Karpas-422 (cell line): ENCODE results near the gene OR2H1. TPM values are rescaled to one million over a fixed set of nuclear protein-coding genes. Genes with fewer than 3 reads are reported as not detected.

ENCODE experiments used
- DNase-seq: peaks from one replicate; pipeline ENCODE4 v3.0.0-alpha.2; 2015
- H2AFZ ChIP-seq: fragments of 200-600 bp; sonication (generic); 2 replicates; pipeline ENCODE4 v1.6.1; 2014; ENCODE audit warnings: antibody characterized with exemption, low read length, mixed read lengths
- H3K27ac ChIP-seq: fragments of 200-600 bp; sonication (generic); 2 replicates; pipeline ENCODE4 v1.5.1; 2014; ENCODE audit warnings: mild to moderate bottlenecking, low read length, moderate library complexity
- H3K27me3 ChIP-seq: fragments of 200-600 bp; sonication (generic); 2 replicates; pipeline ENCODE4 v1.6.1; 2014; ENCODE audit warnings: low read length, mixed read lengths
- H3K36me3 ChIP-seq: fragments of 200-600 bp; sonication (generic); 2 replicates; pipeline ENCODE4 v1.6.1; 2014; ENCODE audit warnings: low read length, mixed read lengths; ENCODE audit not compliant: insufficient read depth
- H3K4me1 ChIP-seq: fragments of 200-600 bp; sonication (generic); 2 replicates; pipeline ENCODE4 v1.6.1; 2014; ENCODE audit warnings: mild to moderate bottlenecking, low read length, mixed read lengths
- H3K4me2 ChIP-seq: fragments of 200-600 bp; sonication (generic); 2 replicates; pipeline ENCODE4 v1.6.1; 2014; ENCODE audit warnings: low read length, low read depth, mild to moderate bottlenecking; ENCODE audit not compliant: poor library complexity, severe bottlenecking
- H3K4me3 ChIP-seq: fragments of 200-600 bp; sonication (generic); 2 replicates; pipeline ENCODE4 v1.5.1; 2014; ENCODE audit warnings: mild to moderate bottlenecking, antibody characterized with exemption, low read length, mixed read lengths
- H3K79me2 ChIP-seq: fragments of 200-600 bp; sonication (generic); 2 replicates; pipeline ENCODE4 v1.6.1; 2014; ENCODE audit warnings: mild to moderate bottlenecking, low read length, mixed read lengths
- H3K9ac ChIP-seq: fragments of 200-600 bp; sonication (generic); 2 replicates; pipeline ENCODE4 v1.6.0; 2014; ENCODE audit warnings: low read length
- H3K9me2 ChIP-seq: fragments of 200-600 bp; sonication (generic), shearing (Covaris generic); replicated peaks from 2 replicates; pipeline ENCODE4 v1.6.0; 2014; ENCODE audit warnings: mild to moderate bottlenecking, low read length, moderate library complexity; ENCODE audit not compliant: insufficient read depth
- H3K9me3 ChIP-seq: fragments of 300-700, 200-600 bp; sonication (generic); 2 replicates; pipeline ENCODE4 v1.6.1; 2014; ENCODE audit warnings: low read length, mixed read lengths
- H4K20me1 ChIP-seq: fragments of 200-600 bp; sonication (generic); 2 replicates; pipeline ENCODE4 v1.6.1; 2014; ENCODE audit warnings: mild to moderate bottlenecking, antibody characterized with exemption, low read length, low read depth; ENCODE audit not compliant: insufficient read depth
- total RNA-seq: library from RNA; depleted of rRNA; stranded (reverse); fragments of >200 nt; shearing (Covaris generic); gene quantifications from 2 replicates; pipeline ENCODE4 v1.2.3, GENCODE V29; 2014; ENCODE audit warnings: low replicate concordance

Gene OR2H1
- total RNA-seq, 1 experiment from 2014 or later = not detected

DNA sequence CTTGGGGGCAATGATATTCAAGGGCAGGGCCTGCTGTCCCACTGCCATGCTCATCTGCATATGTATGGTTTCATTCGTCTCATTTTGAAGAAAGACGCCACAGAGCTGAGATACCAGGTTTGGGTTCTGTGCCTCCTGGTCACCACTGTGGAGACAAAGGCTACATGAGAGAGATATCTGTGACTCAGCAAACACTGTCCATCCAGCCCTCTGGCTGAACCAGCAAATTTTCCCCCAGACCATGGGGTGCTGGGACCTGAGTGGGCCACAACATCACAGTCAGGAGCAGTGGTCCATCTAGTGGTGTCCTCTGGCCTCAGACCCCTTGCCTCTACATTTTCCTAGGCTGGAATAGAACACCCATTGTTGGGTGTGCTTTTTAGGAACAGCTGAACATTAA is 30.7 kb downstream of the OR2H1 start, which contains the start of gene MAS1L:
Gene MAS1L, minus strand, starts transcription at position 297 of the 400 bp plus-strand sequence. Its CDS starts 54 bp downstream, at position 243.
- Histone ChIP-seq H3K27me3 (no peaks in the 10 kb centered on the region), H2AFZ (no peak within 1 kb of the TSS), H3K27ac (no peak within 1 kb of the TSS), H4K20me1 (no peaks in the 10 kb centered on the region), H3K9ac (no peak within 1 kb of the TSS), H3K4me3 (no peak within 1 kb of the TSS), H3K9me2 (no peaks in the 10 kb centered on the region), H3K9me3 (no peaks in the 10 kb centered on the region), H3K4me1 (0 out of 2 replicates have a peak, but pooled peaks cover 5% of the 10 kb centered on the region), H3K79me2 (no peaks in the 10 kb centered on the region), H3K36me3 (no peaks in the 10 kb centered on the region), H3K4me2 (no peak within 1 kb of the TSS)
- no peak for DNase-seq

DNA sequence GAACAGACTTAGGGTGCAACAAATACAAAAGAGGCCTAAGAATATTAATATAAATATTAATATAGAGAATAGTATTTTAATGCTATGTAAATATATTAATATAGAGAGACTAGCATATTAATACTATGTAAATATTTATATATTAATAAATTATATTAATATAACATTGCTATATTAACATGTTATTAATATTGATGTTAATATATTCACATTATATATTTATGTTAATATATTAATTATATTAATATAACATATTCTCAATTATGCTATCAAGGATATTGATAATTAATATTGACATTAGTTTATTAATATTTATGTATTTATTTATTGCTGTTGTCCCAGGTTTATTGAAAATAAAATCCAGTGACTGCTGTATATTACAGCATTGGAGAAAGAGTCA is 31.9 kb downstream of the OR2H1 start:
- H4K20me1 ChIP-seq = no peaks in the 10 kb centered on the region

DNA sequence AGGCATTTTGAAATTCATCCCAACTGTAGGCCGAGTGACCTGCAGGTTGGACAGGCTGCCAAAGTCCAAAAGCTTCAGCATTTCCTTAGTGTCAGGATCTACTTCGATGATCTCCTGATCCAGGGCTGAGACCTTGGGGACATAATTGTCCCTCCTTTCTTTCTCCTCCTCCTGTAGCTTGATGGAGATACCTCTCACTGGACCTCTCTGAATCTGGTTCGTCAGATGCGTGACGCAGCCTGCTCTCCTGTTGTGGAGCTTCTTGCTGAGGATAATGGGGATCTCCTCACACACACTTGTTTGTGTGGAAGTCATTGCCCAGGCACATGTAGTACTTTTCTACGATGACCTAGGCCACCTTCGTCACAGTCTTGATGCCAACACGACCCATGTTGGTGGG is 32.3 kb downstream of the OR2H1 start:
- H3K9ac ChIP-seq = no peak overlapping the region
- H3K4me3 ChIP-seq = no peak overlapping the region
- H3K79me2 ChIP-seq = no peaks in the 10 kb centered on the region
- H3K9me2 ChIP-seq = no peaks in the 10 kb centered on the region
- H3K9me3 ChIP-seq = no peaks in the 10 kb centered on the region
- H2AFZ ChIP-seq = no peak overlapping the region
- no peaks in the 10 kb centered on the region for H3K36me3 ChIP-seq
- H3K4me1 ChIP-seq = 0 out of 2 replicates have a peak, but pooled peaks cover 5% of the 10 kb centered on the region
- H3K4me2 ChIP-seq = no peak overlapping the region
- DNase-seq = no peak
- no peaks in the 10 kb centered on the region for H3K27me3 ChIP-seq
- no peak overlapping the region for H3K27ac ChIP-seq
- no peaks in the 10 kb centered on the region for H4K20me1 ChIP-seq

More for the DNA sequence above, 31.9 kb downstream of the OR2H1 start:
- Histone ChIP-seq H3K27ac (no peak overlapping the region), H3K4me1 (0 out of 2 replicates have a peak, but pooled peaks cover 5% of the 10 kb centered on the region), H3K9ac (no peak overlapping the region), H3K4me2 (no peak overlapping the region), H3K27me3 (no peaks in the 10 kb centered on the region), H3K9me2 (no peaks in the 10 kb centered on the region), H3K9me3 (no peaks in the 10 kb centered on the region), H3K4me3 (no peak overlapping the region), H3K36me3 (no peaks in the 10 kb centered on the region), H3K79me2 (no peaks in the 10 kb centered on the region), H2AFZ (no peak overlapping the region)
- no peak for DNase-seq

DNA sequence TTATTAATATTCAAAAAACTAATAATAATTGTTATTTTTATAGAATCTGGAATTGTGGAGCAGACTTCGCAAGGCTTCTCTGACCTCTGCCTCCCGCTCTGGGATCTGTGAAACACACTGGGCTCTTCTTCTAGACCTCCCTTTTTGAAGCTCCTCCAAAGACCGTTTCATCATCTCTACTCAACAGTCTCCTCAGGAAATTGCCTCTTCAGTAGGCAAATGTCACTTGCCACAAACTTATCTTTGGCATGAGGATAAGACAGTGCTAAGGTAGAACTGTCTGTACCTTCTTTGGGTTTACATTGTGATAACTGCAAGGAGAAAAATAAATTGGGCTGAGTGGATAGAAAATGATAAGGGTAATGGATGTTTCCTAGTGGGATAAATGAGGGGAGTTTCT is 33.1 kb downstream of the OR2H1 start:
- H3K9me2 ChIP-seq = no peaks in the 10 kb centered on the region
- no peak overlapping the region for H3K27ac ChIP-seq
- no peaks in the 10 kb centered on the region for H3K9me3 ChIP-seq
- H3K36me3 ChIP-seq = no peaks in the 10 kb centered on the region
- H3K79me2 ChIP-seq = no peaks in the 10 kb centered on the region
- no peaks in the 10 kb centered on the region for H4K20me1 ChIP-seq
- 0 out of 2 replicates have a peak, but pooled peaks cover 5% of the 10 kb centered on the region for H3K4me1 ChIP-seq
- no peak overlapping the region for H3K9ac ChIP-seq
- no peak overlapping the region for H3K4me2 ChIP-seq
- DNase-seq = no peak
- no peaks in the 10 kb centered on the region for H3K27me3 ChIP-seq
- no peak overlapping the region for H3K4me3 ChIP-seq
- no peak overlapping the region for H2AFZ ChIP-seq

DNA sequence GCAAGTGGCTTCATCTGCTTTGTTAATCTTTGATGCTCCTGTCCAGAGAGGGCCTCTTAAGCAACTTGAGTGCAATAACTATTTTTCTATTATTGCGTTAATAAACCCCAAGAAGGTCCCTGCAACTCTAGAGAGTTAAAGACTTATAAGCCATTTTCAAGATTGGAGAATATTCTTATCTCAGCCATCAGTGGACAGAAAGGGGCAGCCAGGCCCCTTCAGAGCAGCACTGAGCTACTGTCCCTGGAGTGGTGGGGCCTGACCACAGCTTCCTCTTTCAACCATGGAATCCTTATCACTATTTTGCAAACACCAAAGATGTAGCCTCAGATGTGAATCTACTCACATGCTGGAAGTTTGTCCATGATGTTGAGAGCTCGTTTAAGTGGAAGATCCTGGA is 33.6 kb downstream of the OR2H1 start:
- H3K9me2 ChIP-seq = no peaks in the 10 kb centered on the region
- DNase-seq = no peak
- no peaks in the 10 kb centered on the region for H3K79me2 ChIP-seq
- H2AFZ ChIP-seq = no peak overlapping the region
- no peak overlapping the region for H3K9ac ChIP-seq
- no peaks in the 10 kb centered on the region for H4K20me1 ChIP-seq
- no peaks in the 10 kb centered on the region for H3K36me3 ChIP-seq
- 0 out of 2 replicates have a peak, but pooled peaks cover 5% of the 10 kb centered on the region for H3K4me1 ChIP-seq
- no peak overlapping the region for H3K4me3 ChIP-seq
- no peak overlapping the region for H3K27ac ChIP-seq
- H3K9me3 ChIP-seq = no peaks in the 10 kb centered on the region
- no peak overlapping the region for H3K4me2 ChIP-seq
- H3K27me3 ChIP-seq = no peaks in the 10 kb centered on the region

DNA sequence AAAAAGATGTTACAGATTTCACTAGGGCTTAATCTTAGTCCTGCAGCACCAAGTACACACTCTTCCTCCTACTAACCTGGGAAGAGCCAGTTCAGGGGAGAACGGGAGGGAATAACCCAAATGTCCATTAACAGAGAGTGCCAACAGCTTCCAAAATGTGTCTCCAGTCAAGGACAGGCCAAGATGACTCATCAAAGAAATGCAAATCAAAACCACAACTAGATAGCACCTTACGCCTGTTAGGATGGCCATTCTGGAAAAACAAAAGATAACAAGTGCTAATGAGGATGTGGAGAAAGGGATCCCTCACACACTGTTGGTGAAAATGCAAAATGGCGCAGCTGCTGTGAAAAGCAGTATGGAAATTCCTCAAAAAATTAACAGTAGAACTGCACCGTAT is 34.6 kb downstream of the OR2H1 start:
- no peaks in the 10 kb centered on the region for H3K36me3 ChIP-seq
- H3K4me2 ChIP-seq = no peak overlapping the region
- H3K79me2 ChIP-seq = no peaks in the 10 kb centered on the region
- 0 out of 2 replicates have a peak, but pooled peaks cover 5% of the 10 kb centered on the region for H3K4me1 ChIP-seq
- no peaks in the 10 kb centered on the region for H3K27me3 ChIP-seq
- H4K20me1 ChIP-seq = no peaks in the 10 kb centered on the region
- H3K9me2 ChIP-seq = no peaks in the 10 kb centered on the region
- H3K27ac ChIP-seq = no peak overlapping the region
- no peaks in the 10 kb centered on the region for H3K9me3 ChIP-seq
- no peak for DNase-seq
- no peak overlapping the region for H3K4me3 ChIP-seq
- no peak overlapping the region for H3K9ac ChIP-seq
- no peak overlapping the region for H2AFZ ChIP-seq

DNA sequence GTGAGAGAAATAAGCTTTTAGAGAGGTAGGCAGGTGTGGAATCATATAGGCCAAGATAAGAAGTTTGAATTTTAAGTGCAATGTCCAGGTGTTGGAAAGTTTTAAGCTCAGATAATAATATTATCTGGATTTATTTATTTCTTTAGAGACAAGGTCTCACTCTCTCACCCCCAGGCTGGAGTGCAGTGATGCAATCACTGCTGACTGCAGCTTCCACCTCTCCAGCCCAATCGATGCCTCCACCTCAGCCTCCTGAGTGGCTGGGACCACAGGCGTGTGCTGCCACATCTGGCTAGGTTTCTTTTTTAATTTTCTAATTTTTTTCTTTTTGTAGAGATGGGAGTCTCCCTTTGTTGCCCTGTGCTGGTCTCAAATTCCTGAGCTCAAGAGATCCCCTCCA is 36.3 kb downstream of the OR2H1 start:
- Histone ChIP-seq H3K4me2 (no peak overlapping the region), H3K9ac (no peak overlapping the region), H2AFZ (no peak overlapping the region), H3K4me1 (0 out of 2 replicates have a peak, but pooled peaks cover 5% of the 10 kb centered on the region), H3K36me3 (no peaks in the 10 kb centered on the region), H3K27ac (no peak overlapping the region), H3K9me3 (no peaks in the 10 kb centered on the region), H3K27me3 (no peaks in the 10 kb centered on the region), H3K9me2 (no peaks in the 10 kb centered on the region), H3K79me2 (no peaks in the 10 kb centered on the region), H3K4me3 (no peak overlapping the region), H4K20me1 (no peaks in the 10 kb centered on the region)
- no peak for DNase-seq

DNA sequence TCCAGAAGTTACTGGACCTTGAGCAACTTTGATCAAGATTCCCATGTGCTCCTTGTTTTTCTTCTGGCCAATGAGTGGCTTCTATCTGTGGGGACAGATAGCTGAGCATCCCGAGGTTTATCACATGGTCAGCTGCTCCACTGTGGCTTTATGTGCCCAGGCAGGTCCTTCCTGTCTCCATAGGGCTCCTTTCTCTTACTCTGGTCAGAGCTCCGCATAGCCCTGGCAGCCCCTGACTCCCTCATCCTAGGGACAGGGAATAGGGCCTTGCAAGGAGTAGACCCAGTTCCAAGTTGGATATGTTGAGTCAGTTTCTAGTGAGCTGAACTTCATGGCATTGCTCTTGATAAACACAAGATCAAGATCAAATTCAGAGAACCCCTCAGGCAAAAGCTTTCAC is 37.2 kb downstream of the OR2H1 start:
- DNase-seq = no peak
- Histone ChIP-seq H3K4me3 (no peak overlapping the region), H3K9me2 (no peaks in the 10 kb centered on the region), H3K4me1 (0 out of 2 replicates have a peak, but pooled peaks cover 5% of the 10 kb centered on the region), H3K36me3 (no peaks in the 10 kb centered on the region), H3K27me3 (no peaks in the 10 kb centered on the region), H3K9ac (no peak overlapping the region), H3K79me2 (no peaks in the 10 kb centered on the region), H3K4me2 (no peak overlapping the region), H2AFZ (no peak overlapping the region), H4K20me1 (no peaks in the 10 kb centered on the region), H3K27ac (no peak overlapping the region), H3K9me3 (no peaks in the 10 kb centered on the region)
